CD1c-positive myeloid dendritic cell (primary cell): ENCODE results near the gene APOA4.
A peak's percentile ranks its signal among the peaks of the same experiment; 100 is the strongest.
"Not testable (repeated sequence)": the region's sequence is repeated elsewhere in the genome, so short reads cannot be mapped to it uniquely, and the experiment has no call there.

ENCODE experiments used
- DNase-seq: peaks from one replicate; pipeline ENCODE4 v3.0.0-alpha.2; 2016; ENCODE audit errors: extremely low spot score

Gene APOA4

DNA sequence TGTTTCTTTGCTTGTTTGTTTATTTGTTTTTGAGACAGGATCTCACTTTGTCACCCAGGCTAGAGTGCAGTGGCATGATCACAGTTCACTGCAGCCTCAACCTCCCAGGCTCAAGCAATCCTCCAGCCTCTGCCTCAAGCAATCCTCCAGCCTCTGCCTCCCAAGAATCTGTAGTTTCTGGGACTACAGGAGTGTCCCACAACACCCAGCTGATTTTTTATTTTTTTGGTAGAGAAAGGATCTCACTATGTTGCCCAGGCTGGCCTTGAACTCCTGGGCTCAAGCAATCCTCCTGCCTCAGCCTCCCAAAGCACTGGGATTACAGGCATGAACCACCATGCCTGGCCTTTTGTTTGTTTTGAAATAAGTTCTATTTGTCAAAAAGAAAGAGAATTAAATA, 21.4 kb downstream of the APOA4 start:
- DNase-seq: not testable (repeated sequence)

DNA sequence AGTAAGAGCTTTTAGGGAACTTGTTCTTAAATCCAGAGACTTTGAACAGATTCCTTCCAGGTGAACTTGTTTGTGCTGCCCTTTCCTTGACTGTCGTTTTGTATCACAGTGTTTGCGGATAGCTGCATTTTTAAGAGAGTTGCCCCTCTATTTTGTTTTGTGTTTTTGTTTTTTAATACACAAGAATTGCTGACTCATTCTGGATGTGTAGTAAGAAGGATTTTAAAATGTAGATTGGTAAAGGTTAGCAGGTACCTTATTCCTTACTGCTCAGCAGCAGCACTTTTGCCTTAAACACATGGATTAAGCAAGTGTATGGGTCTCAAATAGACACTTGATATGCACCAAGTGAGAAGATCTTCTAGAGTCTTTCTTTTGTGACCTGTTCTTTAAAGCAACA, 22.5 kb downstream of the APOA4 start:
- no peak for DNase-seq

DNA sequence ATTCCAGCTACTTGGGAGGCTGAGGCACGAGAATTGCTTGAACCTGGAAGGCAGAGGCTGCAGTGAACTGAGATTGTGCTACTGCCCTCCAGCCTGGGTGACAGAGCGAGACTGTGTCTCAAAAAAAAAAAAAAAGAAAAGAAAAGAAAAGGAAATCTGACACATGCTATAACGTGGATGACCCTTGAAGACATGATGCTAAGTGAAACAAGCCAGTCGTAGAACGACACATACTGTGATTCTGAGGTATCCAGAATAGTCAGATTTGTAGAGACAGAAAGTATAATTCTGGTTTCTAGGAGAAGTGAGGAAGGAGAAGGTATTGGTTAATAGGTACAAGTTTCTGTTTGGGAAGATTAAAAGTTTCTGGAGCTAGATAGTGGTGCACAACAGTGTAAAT, 24.7 kb downstream of the APOA4 start:
- DNase-seq: no peak

DNA sequence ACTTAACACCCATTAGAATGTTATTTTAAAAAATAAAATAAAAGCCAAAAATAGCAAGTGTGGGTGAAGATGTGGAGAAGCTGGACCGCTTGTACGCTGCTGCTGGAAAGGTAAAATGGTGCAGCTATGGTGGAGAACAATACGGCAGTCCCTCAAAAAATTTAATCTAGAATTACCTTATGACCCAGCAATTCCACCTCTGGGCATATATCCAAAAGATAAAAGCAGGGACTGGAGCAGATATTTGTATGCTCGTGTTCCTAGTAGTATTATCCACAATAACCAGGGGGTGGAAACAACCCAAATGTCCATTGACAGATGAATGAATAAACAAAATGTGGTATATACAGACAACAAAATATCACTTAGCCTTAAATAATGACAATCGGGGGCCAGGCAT, 25.3 kb downstream of the APOA4 start:
- no peak for DNase-seq

DNA sequence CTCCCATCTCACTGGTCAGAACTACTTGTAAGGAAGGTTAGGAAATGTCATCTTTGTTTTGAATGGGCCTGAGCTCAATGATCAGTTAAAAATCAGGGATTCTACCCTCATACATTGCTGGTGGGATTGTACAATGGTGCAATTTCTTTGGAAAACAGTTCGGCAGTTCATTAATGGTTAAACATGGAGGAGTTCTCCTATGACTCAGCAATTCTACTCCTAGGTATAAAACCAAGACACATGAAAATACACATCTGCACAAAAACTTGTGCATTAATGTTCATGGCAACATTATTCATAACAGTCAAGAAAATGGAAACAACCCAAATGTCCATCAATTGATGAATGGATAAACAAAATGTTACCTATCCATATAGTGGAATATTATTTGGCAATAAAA, 26.6 kb downstream of the APOA4 start:
- DNase-seq: no peak

DNA sequence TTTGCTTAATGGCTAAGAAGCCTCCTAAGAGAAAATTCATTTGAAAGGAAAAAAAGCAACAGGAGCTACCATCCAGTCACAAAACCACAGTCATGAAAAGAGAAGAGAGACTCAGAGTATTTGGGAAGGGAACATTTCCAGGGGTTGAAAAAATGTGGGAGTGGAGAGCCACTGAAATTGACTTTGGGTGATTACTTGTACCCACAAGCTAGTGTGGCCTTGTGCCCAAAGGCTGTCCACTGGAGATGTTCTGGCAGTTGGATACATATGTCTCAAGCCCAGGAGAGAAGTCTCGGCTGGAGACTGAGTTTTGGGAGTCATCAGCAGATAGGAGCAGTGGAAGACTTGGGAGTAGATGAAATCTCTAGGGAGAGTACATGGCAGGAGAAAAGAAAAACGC, 28.3 kb downstream of the APOA4 start:
- no peak for DNase-seq

DNA sequence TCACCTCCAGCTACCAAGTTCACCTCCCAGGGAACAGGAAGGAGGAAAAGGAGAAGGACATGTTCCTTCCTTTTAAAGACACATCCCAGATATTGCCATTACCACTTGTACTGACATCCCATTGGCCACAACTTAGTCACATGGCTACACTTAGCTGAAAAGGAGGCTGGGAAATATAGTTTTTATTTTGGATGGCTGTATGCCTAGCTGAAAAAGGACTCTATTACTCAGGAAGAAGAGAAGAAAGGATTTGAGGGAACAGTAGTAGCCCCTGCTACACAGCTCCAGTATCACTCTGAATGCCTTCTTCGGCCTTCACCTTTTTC, 29.4 kb downstream of the APOA4 start:
- peak; percentile 17 for DNase-seq

DNA sequence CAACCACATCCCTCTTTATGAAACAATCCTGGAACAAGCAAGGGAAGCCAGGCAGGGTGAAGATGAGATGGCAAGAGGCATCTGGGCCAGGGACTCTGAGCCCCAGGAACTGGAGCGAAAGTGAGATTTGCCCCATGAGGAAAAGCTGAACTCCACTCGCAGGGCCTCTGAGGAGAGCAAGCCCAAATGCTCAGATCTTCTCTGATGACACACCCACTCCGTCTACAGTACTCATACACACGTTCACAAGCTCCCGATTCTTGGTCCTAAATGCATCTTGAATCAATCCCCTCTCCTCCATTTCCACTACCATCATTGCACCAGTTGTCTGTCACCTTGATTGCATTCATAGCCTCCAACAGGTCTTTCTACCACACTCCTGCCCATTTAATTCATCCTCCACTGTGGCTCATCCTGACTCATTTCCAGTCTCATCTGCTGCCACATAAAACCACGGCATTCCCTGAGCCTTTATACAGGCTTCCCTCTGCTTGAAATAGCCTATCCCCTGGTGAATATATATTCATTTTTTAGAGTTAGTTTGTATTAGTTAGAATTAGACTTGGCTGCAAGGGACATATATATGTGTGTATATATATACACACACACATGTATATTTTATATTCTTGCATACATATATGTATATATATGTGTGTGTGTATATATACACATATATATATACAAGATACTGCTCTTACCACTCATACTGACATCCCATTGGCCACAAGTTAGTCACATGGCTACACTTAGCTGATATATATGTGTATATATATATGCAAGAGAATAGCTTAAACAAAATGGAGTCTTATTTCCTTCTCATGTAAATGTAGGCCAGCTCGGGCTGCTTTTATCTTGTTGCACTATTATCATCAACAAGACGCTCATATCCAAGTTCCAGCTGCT, 30.0 kb downstream of the APOA4 start:
- DNase-seq: no peak

DNA sequence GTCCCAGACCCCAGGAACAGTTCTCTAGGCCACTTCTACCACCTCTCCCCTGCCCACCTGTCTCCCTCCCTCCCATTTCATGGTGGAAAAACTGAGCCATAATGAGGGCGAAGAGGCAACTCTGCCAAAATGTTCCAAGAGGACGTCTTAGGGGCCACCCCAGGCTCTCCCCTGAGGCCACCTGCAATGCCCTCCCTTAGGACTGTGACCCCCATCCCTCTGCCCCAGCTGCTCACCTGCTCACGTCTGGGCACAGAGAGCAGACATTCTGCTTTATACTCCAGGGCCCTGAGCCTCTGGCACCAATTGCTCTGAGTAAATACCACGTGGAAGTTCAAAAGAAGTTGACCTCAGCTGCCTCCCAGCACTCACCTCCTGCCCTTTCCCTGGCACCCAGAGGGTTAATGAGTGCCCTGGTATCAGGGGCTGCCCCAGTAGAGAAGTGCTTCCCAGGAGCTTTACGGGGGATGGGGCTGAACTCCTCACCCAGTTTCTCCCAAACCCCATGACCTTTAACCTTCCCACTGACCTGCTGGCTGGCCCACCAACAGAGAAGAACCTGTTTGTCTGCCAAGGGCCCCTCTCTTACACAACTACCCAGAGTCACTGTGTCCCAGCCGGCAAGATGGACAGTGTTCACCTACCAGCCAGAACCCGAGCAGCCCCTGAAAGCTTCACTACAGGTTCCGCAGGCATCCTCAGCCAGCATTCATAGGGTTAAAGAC, 30.8 kb downstream of the APOA4 start:
- DNase-seq: no peak

DNA sequence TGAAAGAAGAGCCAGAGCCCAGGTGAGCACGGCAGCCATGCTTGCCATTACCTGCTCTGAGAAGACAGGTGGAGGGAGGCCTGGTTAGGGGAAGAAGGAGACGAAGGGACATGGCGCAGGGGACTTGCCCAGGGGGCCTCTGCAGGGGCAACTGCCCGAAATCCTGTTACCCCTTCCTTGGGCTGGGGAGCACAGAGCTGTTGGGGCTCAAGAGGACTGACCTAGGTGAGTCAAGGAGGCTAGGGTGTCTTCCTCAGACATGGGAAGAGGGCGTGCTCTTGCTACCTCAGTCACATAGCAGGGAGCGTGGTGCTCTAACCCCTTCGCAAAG, 31.3 kb downstream of the APOA4 start, which contains the start of gene APOA5:
Gene APOA5, minus strand, starts transcription at position 67 of the 331 bp plus-strand sequence. Its CDS starts 19 bp downstream, at position 48.
- DNase-seq: no peak

DNA sequence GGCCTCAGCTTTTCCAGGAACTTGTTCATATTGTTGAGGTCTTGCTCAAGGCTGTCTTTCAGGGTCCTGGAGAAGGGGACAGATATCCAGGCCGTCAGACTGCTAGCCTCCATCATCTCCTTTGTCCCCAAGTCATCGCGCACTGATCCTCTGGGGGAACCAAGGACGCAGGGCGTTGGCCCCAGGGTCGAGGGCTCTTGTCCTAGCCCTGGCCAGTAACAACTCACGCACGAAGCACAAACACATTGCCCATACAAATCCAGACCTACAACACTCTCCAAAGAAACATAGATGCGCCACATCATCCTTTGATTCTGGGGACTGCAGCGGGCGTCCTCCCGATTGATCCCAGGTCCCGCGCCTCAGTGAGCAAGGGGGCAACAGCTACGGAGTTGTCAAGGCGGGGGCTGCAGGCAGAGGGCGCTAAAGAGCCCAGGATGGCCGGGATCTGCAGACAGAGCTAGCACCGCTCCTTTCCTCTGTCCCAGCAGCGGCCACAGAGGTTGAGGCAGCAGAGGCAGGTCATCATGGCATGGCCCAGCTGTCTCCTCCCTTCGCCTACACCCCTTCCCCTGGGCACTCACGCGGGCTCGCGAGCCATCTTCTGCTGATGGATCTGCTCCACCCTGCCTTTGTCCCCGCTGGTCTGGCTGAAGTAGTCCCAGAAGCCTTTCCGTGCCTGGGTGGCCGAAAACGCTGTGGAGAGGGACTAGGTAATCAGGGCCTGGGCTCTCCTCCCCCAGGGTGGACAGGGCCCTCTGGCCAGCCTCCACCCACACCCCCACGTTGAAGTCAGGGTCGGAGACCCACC, 31.9 kb downstream of the APOA4 start:
- DNase-seq: peak; percentile 80

DNA sequence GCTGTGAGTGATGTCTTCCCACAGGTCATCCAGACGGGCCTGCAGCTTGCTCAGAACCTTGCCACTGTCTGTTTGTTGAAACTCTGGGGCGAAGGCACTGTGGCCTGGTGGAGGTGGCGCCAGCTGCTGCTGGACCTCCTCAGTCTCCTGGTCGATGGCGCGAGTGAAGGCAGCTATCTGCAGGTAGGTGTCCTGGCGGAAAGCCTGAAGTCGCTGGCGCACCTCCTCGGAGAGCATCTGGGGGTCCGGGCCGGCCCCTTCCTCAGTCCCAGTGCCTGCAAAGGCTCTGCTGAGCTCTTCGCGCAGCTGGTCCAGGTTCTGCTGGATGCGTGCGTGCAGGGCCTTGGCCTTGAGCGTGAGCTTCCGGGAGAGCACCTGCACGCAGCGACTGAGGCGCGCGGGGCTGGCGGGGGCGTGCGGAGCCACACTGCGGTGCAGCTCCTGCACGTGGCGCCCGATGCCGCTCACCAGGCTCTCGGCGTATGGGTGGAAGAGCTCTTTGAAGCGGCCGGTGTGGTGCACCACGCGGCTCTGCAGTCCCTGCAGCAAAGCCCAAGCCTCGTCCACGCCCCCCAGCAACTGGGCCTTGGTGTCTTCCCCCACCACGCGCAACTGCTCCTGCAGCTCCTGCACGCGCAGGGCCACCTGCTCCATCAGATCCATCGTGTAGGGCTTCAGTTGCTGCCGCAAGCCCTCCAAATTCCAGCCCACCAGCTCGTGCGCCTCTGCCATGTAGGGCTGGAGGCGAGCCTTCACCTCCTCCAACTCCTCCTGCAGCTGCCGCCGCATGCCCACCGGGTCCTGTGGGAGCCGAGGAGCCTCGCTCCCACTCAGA, 32.7 kb downstream of the APOA4 start:
- DNase-seq: no peak

DNA sequence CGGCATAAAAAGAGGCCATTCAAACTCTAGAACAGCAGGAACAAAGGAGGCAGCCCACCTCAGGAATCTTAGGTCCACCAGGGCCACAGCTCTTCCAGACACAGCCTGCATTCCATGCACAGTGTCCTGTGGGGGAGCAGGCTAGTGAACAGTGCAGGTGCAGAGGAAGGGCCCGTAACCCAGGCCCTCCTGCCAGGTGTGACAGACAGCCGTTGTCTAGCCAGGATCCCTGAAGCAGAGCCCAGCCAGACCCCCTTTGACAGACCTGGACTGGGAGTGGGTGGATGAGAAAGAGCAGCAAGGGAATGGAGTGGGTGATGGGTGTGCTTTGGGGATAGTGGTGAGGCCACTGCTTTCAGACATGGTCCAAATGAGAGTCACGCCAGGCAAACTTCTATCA, 34.1 kb downstream of the APOA4 start:
- DNase-seq: no peak

DNA sequence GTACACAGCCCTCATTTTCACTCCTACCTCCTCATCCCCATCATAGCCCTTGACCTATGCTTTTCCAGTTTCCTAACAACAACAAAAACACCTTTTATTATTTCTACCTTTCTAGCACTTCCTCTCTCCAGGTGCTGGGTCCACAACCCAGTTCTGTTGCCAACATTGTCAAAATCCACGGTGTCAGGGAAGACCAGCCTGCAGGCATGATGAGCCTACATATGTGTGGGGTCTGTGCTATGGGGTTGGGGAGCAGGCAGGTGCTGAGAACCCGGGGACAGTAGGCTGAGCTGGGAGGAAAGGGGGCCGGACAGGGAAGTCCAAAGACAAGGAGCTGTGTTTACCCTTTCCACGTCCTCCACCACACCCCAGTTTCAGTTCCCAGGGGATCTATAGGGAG, 34.6 kb downstream of the APOA4 start:
- DNase-seq: no peak

DNA sequence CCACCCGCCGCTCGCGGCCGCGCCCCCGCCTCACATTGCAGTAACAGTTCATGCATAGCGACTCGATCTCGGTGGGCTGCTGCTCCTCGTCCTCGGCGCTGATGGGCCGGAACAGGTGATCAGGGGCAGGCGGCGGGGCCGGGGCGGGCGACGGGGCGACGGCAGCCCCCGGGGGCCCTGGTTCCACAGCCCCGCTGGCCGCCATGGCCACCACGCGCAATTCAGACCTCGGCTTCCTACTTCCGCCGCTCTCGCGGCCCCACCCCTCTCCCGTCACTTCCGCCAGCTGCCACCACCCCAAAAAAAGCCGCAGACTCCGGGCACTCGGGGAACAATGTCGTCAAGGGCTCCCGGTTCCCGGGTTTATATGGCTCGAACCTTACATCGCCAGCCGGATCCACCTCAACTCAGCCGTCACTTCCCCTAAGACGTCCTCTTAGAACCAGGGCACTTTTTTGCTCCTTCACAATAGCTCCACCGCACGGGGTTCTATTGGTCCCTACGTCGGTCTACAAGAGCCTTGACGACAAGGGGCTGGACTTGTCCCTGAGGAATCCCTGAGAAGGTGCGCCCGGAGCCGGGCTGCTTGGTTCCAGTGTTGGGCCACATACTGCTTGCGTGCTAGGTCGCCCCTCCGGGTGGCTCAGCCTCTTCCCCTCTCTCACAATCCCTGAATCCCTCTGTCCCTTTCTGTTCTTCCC, 35.2 kb downstream of the APOA4 start, which contains the start of gene ZPR1:
Gene ZPR1, minus strand, starts transcription at position 238 of the 701 bp plus-strand sequence. Its CDS starts 33 bp downstream, at position 205.
- peak; percentile 92 for DNase-seq

DNA sequence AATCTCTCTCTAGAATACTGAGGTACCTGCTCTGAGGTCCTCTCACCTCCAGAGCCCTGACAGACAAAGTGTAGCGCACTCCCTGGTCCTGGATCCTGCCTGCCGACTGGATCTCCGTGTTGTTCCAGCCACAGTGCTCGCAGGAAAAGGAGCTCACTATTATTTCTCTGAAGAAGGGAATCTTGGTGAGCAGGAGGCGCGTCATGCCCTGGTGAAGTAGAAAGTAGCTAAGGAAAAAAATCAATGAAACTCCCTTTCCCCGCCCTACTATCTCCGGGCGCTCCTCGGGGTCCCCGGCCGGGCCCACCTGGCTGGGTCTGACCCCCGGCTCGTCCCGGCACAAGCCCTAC, 35.7 kb downstream of the APOA4 start:
- DNase-seq: no peak

DNA sequence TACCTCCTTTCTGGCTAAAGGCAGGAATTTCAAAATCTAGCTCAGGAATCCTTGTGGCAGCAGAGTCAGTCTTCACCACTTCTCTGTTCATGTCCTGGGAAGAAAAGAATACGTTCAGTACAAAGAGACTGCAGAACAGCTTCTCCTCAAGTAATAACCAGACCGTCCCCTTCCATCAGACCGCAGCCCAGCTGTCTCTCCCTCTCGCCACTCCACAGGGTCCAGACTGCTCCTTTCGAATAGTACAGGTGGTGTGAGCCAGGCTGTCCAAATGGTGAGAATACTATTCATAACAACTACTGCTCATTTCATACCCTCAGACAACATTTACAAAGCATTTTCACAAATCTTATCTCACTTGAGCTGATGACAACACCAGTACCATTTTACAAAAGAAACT, 36.1 kb downstream of the APOA4 start:
- DNase-seq: no peak

DNA sequence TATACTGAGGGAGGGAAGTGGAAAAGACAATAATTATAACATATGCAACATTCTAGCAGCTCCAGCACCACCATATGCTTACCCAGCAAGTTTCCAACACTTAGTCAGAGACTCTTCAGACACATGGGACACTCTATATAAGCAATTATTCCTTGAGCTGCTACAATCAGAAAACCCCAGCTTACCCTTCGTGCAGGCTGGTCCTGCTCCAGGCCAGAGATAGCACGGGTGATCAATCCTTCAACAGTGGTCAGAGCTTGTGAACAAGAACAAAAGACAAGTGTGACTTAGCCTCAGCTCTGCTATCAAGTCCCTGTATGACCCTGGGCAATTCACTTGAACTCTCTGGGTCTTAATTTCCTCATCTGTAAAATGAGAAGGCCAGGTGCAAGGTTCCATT, 36.8 kb downstream of the APOA4 start:
- no peak for DNase-seq

DNA sequence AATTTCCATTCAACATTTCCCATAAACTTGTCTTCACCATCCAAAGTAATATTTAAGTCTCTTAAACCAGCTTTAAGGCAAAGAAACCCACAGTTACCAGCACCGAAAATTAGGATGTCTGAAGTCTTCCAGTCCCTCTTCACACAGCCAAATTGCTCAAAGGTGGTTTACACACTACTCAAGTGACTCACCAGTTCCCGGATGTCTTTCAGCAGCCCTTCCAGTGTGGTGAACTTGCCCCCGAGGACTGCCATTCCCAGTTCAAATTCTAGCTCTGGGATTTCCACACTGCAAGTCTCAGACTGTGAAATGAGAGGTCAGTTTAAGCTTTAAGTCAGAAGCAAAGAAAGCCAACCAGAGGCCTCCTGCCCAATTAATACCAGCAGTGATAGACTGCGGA, 40.4 kb downstream of the APOA4 start:
- no peak for DNase-seq

DNA sequence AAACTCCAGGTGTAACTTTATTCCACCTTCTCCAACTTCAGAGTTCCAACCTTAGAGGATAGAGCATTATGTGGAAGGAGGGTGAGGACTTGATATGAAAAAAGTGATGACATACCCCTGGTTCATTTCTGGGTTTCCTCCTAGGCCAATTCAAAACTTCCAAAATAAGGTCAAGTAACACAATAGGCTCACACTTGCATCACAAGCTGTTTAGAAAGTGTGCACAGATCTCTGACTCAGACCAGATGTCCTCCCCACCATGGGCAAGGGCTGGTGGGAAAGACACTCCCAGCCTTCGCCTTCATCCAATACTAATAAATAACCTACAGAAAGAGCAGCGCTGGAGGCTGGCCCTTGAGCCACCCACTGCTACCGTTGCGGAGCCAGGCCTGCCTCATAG, 44.5 kb downstream of the APOA4 start:
- DNase-seq: no peak

DNA sequence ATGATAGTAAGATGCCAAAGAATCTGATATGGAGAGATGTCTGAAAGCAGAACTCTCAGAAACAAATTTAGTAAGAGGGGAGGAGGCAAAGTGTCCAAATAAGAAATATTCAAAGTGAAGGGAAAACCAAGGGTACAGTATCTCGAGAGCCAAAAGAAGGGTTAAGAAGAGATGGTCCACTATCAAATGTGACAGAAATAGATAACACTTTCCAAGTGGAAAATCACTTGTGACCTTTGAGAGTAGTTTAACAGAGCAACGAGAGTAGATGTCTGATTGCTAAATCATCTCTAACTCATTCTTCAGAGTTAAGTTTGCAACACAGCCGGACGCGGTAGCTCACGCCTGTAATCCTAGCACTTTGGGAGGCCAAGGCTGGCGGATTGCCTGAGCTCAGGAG, 46.0 kb downstream of the APOA4 start:
- DNase-seq: no peak
